GM12891 (cell line): ENCODE measurements around the gene NABP1.
A peak's percentile ranks its signal among the peaks of the same experiment; 100 is the strongest.

ENCODE experiments used
- DNase-seq: peaks from one replicate; pipeline ENCODE4 v3.0.0; 2011; ENCODE audit warnings: low spot score; ENCODE audit not compliant: insufficient read length
- FAIRE-seq: peaks from 2 replicates; lab custom pipeline; 2011; peaks lifted over from hg19 to GRCh38; lab: Jason Lieb, UNC
- PAX5 ChIP-seq: IDR thresholded peaks from 2 replicates; pipeline ENCODE4 v1.6.1; 2011; ENCODE audit warnings: low read length, moderate library complexity, mild to moderate bottlenecking; ENCODE audit not compliant: insufficient read depth, severe bottlenecking
- POLR2A ChIP-seq: IDR thresholded peaks from 2 replicates; pipeline ENCODE4 v1.6.1; 2011; ENCODE audit warnings: low read depth, low read length, control low read depth
- POLR2AphosphoS5 ChIP-seq: IDR thresholded peaks from 2 replicates; pipeline ENCODE4 v1.6.1; 2011; ENCODE audit warnings: low read depth, low read length, control low read depth
- POU2F2 ChIP-seq: IDR thresholded peaks from 2 replicates; pipeline ENCODE4 v1.6.1; 2011; ENCODE audit warnings: low read depth, mild to moderate bottlenecking, control low read depth, low read length, moderate library complexity
- SPI1 ChIP-seq: IDR thresholded peaks from 2 replicates; pipeline ENCODE4 v1.6.1; 2011; ENCODE audit warnings: low read depth, low read length, control low read depth
- TAF1 ChIP-seq: IDR thresholded peaks from 2 replicates; pipeline ENCODE4 v1.6.1; 2011; ENCODE audit warnings: low read depth, low read length, control low read depth

The NABP1 gene

GRCh38 chr2:191719938-191720337 lies 42.0 kb downstream of the NABP1 start:
- peak; percentile 52 for FAIRE-seq
- no peak for DNase-seq
- no peak for TF ChIP-seq PAX5
- no peak for TF ChIP-seq POU2F2
- TF ChIP-seq POLR2A, result no peak

DNA sequence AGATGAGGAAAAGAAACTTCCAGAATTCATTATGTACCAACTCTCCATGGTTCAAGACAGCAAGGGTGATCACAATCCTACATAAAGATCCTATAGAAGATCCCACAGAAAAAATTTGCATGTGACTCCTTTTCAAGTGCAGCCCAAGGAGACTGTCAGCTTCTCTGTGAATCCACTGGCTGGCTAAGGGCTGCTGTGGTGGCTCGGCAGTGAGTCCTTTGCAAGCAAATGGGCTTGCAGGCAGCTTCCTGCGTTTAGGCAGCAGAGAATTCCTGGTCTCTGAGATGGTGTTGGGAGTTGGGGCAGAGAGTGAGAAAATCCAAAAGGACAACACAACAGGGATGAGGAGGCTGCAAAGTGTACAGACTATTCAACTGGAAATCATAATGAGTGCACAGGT lies 43.4 kb downstream of the NABP1 start:
- TF ChIP-seq TAF1 (no peak), PAX5 (no peak), POLR2A (no peak), SPI1 (no peak), POU2F2 (no peak), POLR2AphosphoS5 (no peak)
- FAIRE-seq (no peak), DNase-seq (no peak)

DNA sequence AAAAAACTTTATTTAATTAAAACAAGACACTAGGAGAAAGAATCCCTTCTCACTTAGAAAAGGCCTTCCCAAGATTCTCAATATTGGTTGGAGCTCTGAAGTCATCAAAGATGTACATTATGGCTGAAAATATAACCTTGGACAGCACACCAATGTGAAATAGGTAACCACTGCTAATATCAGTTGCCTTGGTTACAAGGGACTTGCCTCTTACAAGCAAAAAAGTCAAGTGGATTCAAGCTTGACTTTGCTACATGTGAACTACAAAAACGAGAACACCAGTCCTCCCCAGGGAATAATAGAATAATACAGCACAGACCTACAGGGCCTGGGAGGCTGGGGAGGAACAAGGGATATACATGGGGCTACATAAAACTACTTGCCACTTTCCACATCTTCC lies 46.1 kb downstream of the NABP1 start:
- DNase-seq (no peak), FAIRE-seq (no peak)
- no peak for TF ChIP-seq POLR2A
- no peak for TF ChIP-seq TAF1
- TF ChIP-seq POU2F2, result no peak
- TF ChIP-seq PAX5, result no peak
- TF ChIP-seq POLR2AphosphoS5, result no peak
- TF ChIP-seq SPI1, result no peak

GRCh38 chr2:191728750-191729624 lies 51.1 kb downstream of the NABP1 start:
- FAIRE-seq (no peak), DNase-seq (no peak)
- TF ChIP-seq TAF1 (no peak), POU2F2 (no peak), SPI1 (no peak), POLR2AphosphoS5 (no peak), POLR2A (no peak), PAX5 (no peak)

GRCh38 chr2:191730263-191730662 lies 52.3 kb downstream of the NABP1 start:
- TF ChIP-seq POLR2A, result no peak
- TF ChIP-seq PAX5, result no peak
- FAIRE-seq, result peak; percentile 5

More at GRCh38 chr2:191730263-191730662, 52.3 kb downstream of the NABP1 start:
- DNase-seq, result no peak
